Hypothalamus (tissue), 51 donors: ENCODE measurements around the gene IQGAP1.

Experiments
- DNase-seq, 51 donors: peaks; one replicate each; lab custom pipeline; 2025; lab: John Stamatoyannopoulos, UW

Gene IQGAP1

GRCh38 chr15:90365414-90366055 lies 22.5 kb upstream of the IQGAP1 start:
- DNase-seq = no peak

DNA sequence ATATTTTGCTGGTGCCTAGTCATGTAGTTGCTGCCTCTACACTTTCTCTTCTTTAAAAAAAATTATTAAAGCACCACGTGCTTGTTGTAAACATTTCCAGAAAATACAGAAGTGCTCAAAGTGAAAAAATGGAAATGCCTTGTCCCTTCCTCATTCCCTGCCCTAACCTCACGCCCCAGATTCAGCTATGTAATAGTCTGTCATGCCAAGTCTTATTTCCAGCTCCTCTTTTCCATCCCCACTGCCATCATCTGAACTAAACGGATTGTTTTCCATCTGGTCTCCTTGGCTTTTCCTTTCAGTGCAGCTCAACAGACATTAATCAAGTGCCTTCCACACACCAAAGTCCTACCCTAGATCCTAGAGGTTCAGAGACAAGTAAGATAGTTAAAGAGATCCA lies 20.5 kb upstream of the IQGAP1 start:
- no peak for DNase-seq

GRCh38 chr15:90375071-90375470 lies 13.0 kb upstream of the IQGAP1 start:
- no peak for DNase-seq

GRCh38 chr15:90376789-90377188 lies 11.3 kb upstream of the IQGAP1 start:
- no peak for DNase-seq

- DNase-seq = no peak
These were observed 8.8 kb upstream of the IQGAP1 start for GRCh38 chr15:90379263-90379662.

GRCh38 chr15:90381515-90381914 lies 6.5 kb upstream of the IQGAP1 start:
- DNase-seq = no peak

- no peak for DNase-seq
These were observed 5.7 kb upstream of the IQGAP1 start for GRCh38 chr15:90382320-90382719.

- no peak for DNase-seq
These were observed 1.8 kb upstream of the IQGAP1 start for GRCh38 chr15:90386221-90386620.

GRCh38 chr15:90388462-90389380 lies 679 bp downstream of the IQGAP1 start:
- DNase-seq = peak in 27 of 51 donors; percentile 6 to 62 (median 34)

DNA sequence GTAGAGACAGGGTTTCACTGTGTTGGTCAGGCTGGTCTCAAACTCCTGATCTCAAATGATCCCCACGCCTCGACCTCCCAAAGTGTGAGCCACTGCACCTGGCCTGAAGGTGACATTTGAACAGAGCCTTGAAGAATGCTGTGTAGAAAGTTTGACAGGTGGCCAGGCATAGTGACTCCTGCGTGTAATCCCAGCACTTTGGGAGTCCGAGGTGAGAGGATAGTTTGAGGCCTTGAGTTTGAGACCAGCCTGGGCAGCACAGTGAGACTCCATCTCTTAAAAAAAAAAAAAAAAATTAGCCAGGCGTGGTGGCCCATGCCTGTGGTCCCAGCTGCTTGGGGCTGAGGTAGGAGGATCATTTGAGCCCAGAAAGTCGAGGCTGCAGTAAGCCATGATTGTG lies 1.5 kb downstream of the IQGAP1 start:
- DNase-seq = no peak

DNA sequence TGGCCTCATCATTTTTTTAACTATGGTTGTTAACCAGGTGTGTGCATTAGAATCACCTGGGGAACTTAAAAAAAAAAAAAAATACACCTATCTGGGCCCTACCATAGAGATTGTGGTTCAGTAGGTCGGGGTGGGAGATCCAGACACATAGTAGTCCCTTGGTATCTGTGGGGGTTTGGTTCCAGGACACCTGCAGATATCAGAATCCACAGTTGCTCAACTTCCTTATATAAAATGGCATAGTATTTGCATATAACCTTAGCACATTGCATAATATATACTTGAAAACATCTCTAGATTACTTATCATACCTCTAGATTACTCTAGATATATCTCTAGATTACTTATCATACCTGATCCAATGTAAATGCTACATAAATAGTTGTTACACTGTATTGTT lies 5.0 kb downstream of the IQGAP1 start:
- DNase-seq = no peak

- DNase-seq = no peak
These were observed 6.0 kb downstream of the IQGAP1 start for GRCh38 chr15:90394074-90394473.

DNA sequence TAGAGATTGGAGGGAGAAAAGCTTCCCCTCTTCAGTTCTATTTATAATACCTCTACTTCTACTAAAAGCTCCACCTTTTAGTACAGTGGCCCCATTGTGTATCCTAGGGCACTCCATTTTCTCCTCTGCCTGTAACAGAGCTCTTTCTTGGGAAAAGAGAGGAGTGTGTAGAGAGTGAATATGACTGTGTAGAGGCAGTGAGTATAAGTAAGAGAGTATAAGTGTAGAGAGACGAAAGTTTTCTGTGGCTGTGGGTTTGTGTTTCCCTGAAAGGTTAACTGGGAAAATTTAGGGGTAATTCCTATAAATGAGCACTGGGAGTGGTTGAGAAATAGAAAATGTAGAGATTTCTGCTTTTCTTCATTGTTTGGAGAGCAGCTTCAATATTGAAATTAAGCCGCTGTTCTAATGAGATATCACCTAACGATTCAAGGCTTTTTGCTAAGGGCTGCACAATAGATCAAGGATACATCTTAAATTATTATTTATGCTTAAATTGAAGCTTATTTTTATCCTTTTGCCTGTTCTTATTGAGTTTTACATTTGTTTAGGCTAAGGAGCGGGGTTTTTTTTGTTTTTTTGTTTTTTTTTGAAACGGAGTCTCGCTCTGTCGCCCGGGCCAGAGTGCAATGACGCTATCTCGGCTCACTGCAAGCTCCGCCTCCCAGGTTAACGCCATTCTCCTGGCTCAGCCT lies 6.9 kb downstream of the IQGAP1 start:
- no peak for DNase-seq

DNA sequence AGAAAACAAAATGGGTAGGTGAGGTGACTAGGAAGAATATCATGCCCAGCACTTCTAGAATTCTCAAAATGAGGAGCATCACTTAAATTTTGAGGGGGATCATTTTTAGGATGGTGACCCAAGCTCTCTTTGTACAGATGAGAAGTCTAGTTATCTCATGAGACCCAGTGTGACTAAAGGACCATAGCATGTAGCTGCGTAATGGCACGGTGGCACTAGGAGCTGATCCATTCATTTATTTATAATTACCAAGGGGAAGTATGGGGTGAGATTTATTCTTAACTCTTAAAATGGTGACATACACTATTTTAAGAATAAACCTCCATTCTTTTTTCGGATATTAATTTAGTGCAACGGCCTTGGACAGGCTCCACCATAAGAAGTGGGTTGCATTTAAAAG lies 8.3 kb downstream of the IQGAP1 start:
- no peak for DNase-seq

GRCh38 chr15:90400005-90400758 lies 12.1 kb downstream of the IQGAP1 start:
- DNase-seq = no peak

GRCh38 chr15:90400759-90401314 lies 12.8 kb downstream of the IQGAP1 start:
- DNase-seq = peak in 1 of 51 donors; percentile 23

DNA sequence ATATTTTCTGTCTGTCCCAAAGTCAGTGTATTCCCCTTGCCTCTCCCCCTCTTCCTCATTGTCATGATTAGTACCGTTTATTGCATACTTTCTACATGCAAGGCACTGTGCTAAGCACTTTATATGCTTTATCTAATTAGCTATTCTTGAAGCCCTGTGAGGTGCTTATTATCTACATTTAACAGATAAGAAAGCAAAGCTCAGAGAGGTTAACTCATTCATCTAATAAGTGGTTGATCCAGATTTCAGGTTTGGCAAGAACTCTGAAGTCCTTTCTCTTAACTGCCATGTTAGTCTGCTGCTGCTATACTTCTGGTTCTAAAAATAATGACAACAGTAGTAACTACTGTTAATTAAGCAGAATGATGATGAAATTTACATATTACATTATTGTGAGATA lies 13.5 kb downstream of the IQGAP1 start:
- DNase-seq = peak in 1 of 51 donors; percentile 12

GRCh38 chr15:90402223-90402622 lies 14.2 kb downstream of the IQGAP1 start:
- peak in 2 of 51 donors; percentile 18 to 40 for DNase-seq

GRCh38 chr15:90402767-90403166 lies 14.7 kb downstream of the IQGAP1 start:
- DNase-seq = no peak

DNA sequence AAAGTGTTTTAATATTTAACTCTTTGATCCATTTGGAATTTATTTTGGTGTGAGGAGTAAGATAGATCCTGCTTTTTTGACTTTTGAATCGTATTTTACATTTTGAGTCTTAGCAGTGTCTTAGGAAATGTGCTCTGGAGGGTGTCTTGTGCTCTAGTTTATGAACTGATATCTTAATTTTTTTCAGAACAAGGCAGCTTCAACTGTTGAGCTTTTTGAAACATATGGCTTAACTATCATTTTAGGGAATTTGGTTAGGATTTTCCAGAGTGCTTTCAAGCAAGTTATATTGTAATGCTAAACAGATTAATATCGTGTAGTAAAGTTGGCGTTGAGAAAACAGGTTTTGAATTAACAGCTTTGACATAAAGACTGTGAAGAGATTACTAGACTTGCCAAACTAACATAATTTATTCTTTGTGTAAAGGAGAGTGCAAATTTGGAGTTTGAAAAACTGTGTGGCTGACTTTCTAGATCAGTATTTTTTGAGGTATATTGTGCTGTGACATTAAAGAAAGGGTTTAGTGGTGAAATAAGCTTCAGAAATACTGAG lies 17.1 kb downstream of the IQGAP1 start:
- DNase-seq = no peak
